ENCODE data around the gene RFC1. TPM values are rescaled to one million over a fixed set of nuclear protein-coding genes. Genes with fewer than 3 reads are reported as not detected.

RFC1 gene
- polyA plus RNA-seq, 1 of the 3 experiments (the other 2 are of a cell fraction) = 14.9 TPM

GRCh38 chr4:39346856-39347519 is 19.2 kb downstream of the RFC1 start:
- Histone ChIP-seq H3K9me3 (0 out of 2 replicates have a peak, but pooled peaks cover 4% of the 10 kb centered on the region), H3K27me3 (ENCODE audit: insufficient read depth) (no peaks in the 10 kb centered on the region), H2AFZ (ENCODE audit: low read depth) (no peak overlapping the region), H3K9me2 (no peaks in the 10 kb centered on the region), H4K20me1 (ENCODE audit: insufficient read depth) (no peaks in the 10 kb centered on the region), H3F3A (replicated peaks; ENCODE audit: insufficient read depth) (peaks cover 13% of the 10 kb centered on the region), H3K79me2 (ENCODE audit: insufficient read depth) (peaks cover 86% of the 10 kb centered on the region), H3K27ac (ENCODE audit: low read depth in 2 of 2, low read length in 1 of 2) (no peak overlapping the region), H3K4me2 (no peak overlapping the region), H3K36me3 (replicated peaks in 1 of 2; ENCODE audit: control insufficient read depth in 1 of 2, insufficient read depth in 2 of 2, low read length in 1 of 2) (peaks cover 16 to 56% of the 10 kb centered on the region in 2 experiments), H3K4me3 (ENCODE audit: low read depth in 2 of 2, low read length in 1 of 2) (no peak overlapping the region), H3K9ac (no peak overlapping the region), H3K4me1 (ENCODE audit: control insufficient read depth in 1 of 2, insufficient read depth in 2 of 2, low read depth in 1 of 2, low read length in 1 of 2) (peaks cover 0 to 5% of the 10 kb centered on the region in 2 experiments; a peak in 1 of 4 replicates)
- no peak for DNase-seq
- TF ChIP-seq PBX3 (IDR thresholded peaks at IDR 0.05) (no peak), IRF3 (IDR thresholded peaks at IDR 0.05; ENCODE audit: low read depth, low read length) (no peak), RXRA (IDR thresholded peaks at IDR 0.05; ENCODE audit: borderline replicate concordance, low read depth) (no peak), GABPA (IDR thresholded peaks at IDR 0.05; ENCODE audit: low read depth) (no peak), TEAD4 (IDR thresholded peaks at IDR 0.05; ENCODE audit: borderline replicate concordance, insufficient read depth) (no peak), SMC3 (IDR thresholded peaks at IDR 0.05; ENCODE audit: low read depth, low read length) (no peak), TCF12 (IDR thresholded peaks at IDR 0.05) (no peak), TAF1 (IDR thresholded peaks at IDR 0.05; ENCODE audit: borderline replicate concordance, low read depth, low read length) (no peak), RAD21 (IDR thresholded peaks at IDR 0.05; ENCODE audit: low read length) (no peak), FOSL2 (IDR thresholded peaks at IDR 0.05; ENCODE audit: borderline replicate concordance, low read depth) (no peak), EZH2phosphoT487 (IDR thresholded peaks at IDR 0.05; ENCODE audit: borderline replicate concordance, low read depth) (no peak), REST (IDR thresholded peaks at IDR 0.05; ENCODE audit: low read depth, low read length) (no peak), FOXM1 (IDR thresholded peaks at IDR 0.05; ENCODE audit: low read depth) (no peak), MAX (IDR thresholded peaks at IDR 0.05; ENCODE audit: low read depth) (no peak), NRF1 (IDR thresholded peaks at IDR 0.05; ENCODE audit: low read depth, low read length) (no peak), USF2 (IDR thresholded peaks at IDR 0.05; ENCODE audit: borderline replicate concordance, low read depth, low read length) (no peak), CTCF (IDR thresholded peaks at IDR 0.05) (no peak)
- 83% methylated on average over 3 of the region's 3 CpGs for WGBS (ENCODE audit: low lambda C conversion rate)
- POLR2A ChIA-PET = no interaction called here
- CTCF ChIA-PET = interaction anchor here (0.9 kb wide), 1 partner anchor 11 kb away, joined by 3 read pairs; no protein-coding TSS in a partner anchor
